Gastroesophageal sphincter (tissue), 3 donors: ENCODE data around the gene RAD51B.

Experiments
- EP300 ChIP-seq: sonication (generic); formaldehyde crosslinking; IDR thresholded peaks from one replicate; pipeline ENCODE4 v1.6.1; 2017; ENCODE audit warnings: antibody characterized with exemption, mild to moderate bottlenecking
- POLR2A ChIP-seq, 2 donors: fragments of 450-650 bp; IDR thresholded peaks; one replicate each; pipeline ENCODE4 v1.6.1; 2017; ENCODE audit warnings: antibody characterized with exemption in 2 of 2, mild to moderate bottlenecking in 2 of 2, moderate library complexity in 1 of 2
- TF ChIP-seq, protein P1 (sequence below), 4 experiments: fragments of 200-600 bp in 2 of 4; fragments of 450-650 bp in 2 of 4; sonication (generic) in 1 of 4; IDR thresholded peaks; one replicate each; pipeline ENCODE4 v1.5.1; 2017 to 2019; ENCODE audit warnings: antibody characterized with exemption in 4 of 4, mild to moderate bottlenecking in 2 of 4, moderate library complexity in 2 of 4

DNA sequence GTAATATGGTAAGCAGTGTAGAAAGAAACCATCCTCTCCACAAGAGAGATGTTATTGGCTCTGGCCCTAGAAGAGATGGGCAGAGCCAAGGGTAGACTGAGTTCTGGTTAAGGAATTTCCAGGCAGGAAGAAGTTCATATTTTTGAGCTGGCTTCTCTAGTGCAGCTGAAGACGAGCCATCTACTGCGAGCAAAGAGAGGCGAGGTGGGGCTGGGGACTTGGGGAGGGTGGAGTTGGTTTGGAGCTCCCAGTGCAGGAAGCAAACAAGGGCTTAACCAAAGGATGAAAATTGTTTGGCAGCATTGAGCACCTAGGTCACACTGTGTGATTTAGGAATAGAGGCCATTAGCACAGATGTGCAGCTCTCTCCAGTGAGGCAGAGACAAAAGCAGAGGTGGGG, 733.7 kb downstream of the RAD51B start:
- TF ChIP-seq, protein P1, sequence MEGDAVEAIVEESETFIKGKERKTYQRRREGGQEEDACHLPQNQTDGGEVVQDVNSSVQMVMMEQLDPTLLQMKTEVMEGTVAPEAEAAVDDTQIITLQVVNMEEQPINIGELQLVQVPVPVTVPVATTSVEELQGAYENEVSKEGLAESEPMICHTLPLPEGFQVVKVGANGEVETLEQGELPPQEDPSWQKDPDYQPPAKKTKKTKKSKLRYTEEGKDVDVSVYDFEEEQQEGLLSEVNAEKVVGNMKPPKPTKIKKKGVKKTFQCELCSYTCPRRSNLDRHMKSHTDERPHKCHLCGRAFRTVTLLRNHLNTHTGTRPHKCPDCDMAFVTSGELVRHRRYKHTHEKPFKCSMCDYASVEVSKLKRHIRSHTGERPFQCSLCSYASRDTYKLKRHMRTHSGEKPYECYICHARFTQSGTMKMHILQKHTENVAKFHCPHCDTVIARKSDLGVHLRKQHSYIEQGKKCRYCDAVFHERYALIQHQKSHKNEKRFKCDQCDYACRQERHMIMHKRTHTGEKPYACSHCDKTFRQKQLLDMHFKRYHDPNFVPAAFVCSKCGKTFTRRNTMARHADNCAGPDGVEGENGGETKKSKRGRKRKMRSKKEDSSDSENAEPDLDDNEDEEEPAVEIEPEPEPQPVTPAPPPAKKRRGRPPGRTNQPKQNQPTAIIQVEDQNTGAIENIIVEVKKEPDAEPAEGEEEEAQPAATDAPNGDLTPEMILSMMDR (IDR thresholded peaks at IDR 0.05) = no peak
- TF ChIP-seq POLR2A (IDR thresholded peaks at IDR 0.05) (no peak), EP300 (no peak)
